Heart left ventricle (tissue), 16 donors: Measurements from ENCODE around the gene CBL. TPM values are rescaled to one million over a fixed set of nuclear protein-coding genes. Genes with fewer than 3 reads are reported as not detected.

Source experiments
- ATAC-seq, 4 donors: fragments of 200-7000 bp; cut with Tn5 transposase; one replicate each; pipeline ENCODE4 v1.9.1; 2020 to 2022; ENCODE audit warnings: moderate library complexity in 4 of 4, mild to moderate bottlenecking in 3 of 4, moderate number of reproducible peaks in 1 of 4
- DNase-seq, 5 donors: peaks; one replicate each; pipeline ENCODE4 v3.0.0-alpha.2; 2020
- H3K27ac ChIP-seq, 12 donors: fragments of 200-600 bp; sonication (generic) in 4 of 12; one replicate each; pipeline versions ENCODE4 v1.5.0 to v1.8.0; 2016 to 2022; ENCODE audit warnings: mild to moderate bottlenecking in 2 of 12
- H3K27me3 ChIP-seq, 9 donors: fragments of 200-600 bp; sonication (generic) in 2 of 9; one replicate each; pipeline versions ENCODE4 v1.5.1 to v1.8.0; 2016 to 2022; ENCODE audit warnings: mild to moderate bottlenecking in 3 of 9
- H3K36me3 ChIP-seq, 9 donors: fragments of 200-600 bp; sonication (generic) in 2 of 9; one replicate each; pipeline versions ENCODE4 v1.5.0 to v1.8.0; 2018 to 2022; ENCODE audit warnings: mild to moderate bottlenecking in 2 of 9
- H3K4me1 ChIP-seq, 12 donors: fragments of 200-600 bp; sonication (generic) in 4 of 12; one replicate each; pipeline versions ENCODE4 v1.5.0 to v1.8.0; 2016 to 2022; ENCODE audit warnings: mild to moderate bottlenecking in 3 of 12
- H3K4me3 ChIP-seq, 12 donors: fragments of 200-600 bp; sonication (generic) in 4 of 12; one replicate each; pipeline versions ENCODE4 v1.5.0 to v1.8.0; 2017 to 2022; ENCODE audit warnings: mild to moderate bottlenecking in 9 of 12, moderate library complexity in 4 of 12
- H3K9me3 ChIP-seq, 12 donors: fragments of 200-600 bp; sonication (generic) in 4 of 12; one replicate each; pipeline versions ENCODE4 v1.5.0 to v1.8.0; 2016 to 2022; ENCODE audit warnings: mild to moderate bottlenecking in 1 of 12
- CTCF ChIP-seq, 12 donors: fragments of 200-600 bp; sonication (generic) in 4 of 12; IDR thresholded peaks; one replicate each; pipeline versions ENCODE4 v1.5.0 to v1.8.0; 2018 to 2022; ENCODE audit warnings: antibody characterized with exemption in 12 of 12, mild to moderate bottlenecking in 5 of 12
- POLR2A ChIP-seq, 2 donors: fragments of 450-650 bp; IDR thresholded peaks; one replicate each; pipeline ENCODE4 v1.6.1; 2017; ENCODE audit warnings: antibody characterized with exemption in 2 of 2, mild to moderate bottlenecking in 2 of 2, moderate library complexity in 2 of 2
- WGBS, 4 donors: extraction: QIAGEN DNeasy Blood & Tissue Kit in 2 of 4; methylation state at CpG; one replicate each; pipeline versions ENCODE4 v1.1.5 to v1.1.7; 2013 to 2018; 5-methylcytosine and 5-hydroxymethylcytosine counted together
- intact Hi-C, 10 donors: fragments of 100-400 bp; cut with DNase I; formaldehyde crosslinking; loops; one replicate each; pipeline versions ENCODE4 v1.11.1 to v1.14.2; 2022
- polyA plus RNA-seq, 2 donors: library from polyadenylated mRNA; stranded (reverse); fragments of 200-250 nt; gene quantifications; one replicate each; pipeline ENCODE4 v1.2.3, GENCODE V29; 2013
- total RNA-seq, 9 donors: library from RNA; depleted of rRNA in 2 of 9; stranded (reverse); fragments of >200 nt in 2 of 9; fragmentation: NEBNext Ultra II Directional in 3 of 9; extraction: Animal tissue kit (Norgen Biotek cat#: 25700) in 3 of 9; gene quantifications; one replicate each; pipeline versions ENCODE4 v1.1.0 to v1.2.4, GENCODE V29; 2016 to 2023
- donor health status: ischemic (EF 13 %, LVEDD 7.1; RV severe dilation, severe dysfunction).
- donor health status: healthy with polysubstance abuse.
- donor health status: DM: no; HTN: yes; CAD: no.
- donor health status: DM: no; HTN: no; CAD: no.
- donor health status: ischemic (EF 25% LVEDD 6.9; RV normal size, moderate dysfunction).
- donor health status: ischemic (EF 25% LVEDD 5.7; RV mildly dilated, moderate dysfunction).
- donor health status: healthy.
- donor health status: DM: yes; HTN: yes; CAD: no.
- donor health status: ischemic (EF 35%, LVEDD 5.7; RV mildly dilated, moderate dysfunction).
- donor health status: nonischemic (EF 11% LVEDD 7.7; RV severe dilation, severe dysfunction).
- donor health status: DM: yes; HTN: yes; CAD: no.
- donor health status: PGD.
- donor health status: ischemic (EF 29% LVEDD 5.4; RV normal size, mild dysfunction).
- donor health status: nonischemic (EF 23%, LVEDD 6.1; RV moderate dilation, normal function).

The CBL gene
- total and polyA plus RNA-seq, 11 donors: 3.1 to 20.4 (median 7.4) TPM

DNA sequence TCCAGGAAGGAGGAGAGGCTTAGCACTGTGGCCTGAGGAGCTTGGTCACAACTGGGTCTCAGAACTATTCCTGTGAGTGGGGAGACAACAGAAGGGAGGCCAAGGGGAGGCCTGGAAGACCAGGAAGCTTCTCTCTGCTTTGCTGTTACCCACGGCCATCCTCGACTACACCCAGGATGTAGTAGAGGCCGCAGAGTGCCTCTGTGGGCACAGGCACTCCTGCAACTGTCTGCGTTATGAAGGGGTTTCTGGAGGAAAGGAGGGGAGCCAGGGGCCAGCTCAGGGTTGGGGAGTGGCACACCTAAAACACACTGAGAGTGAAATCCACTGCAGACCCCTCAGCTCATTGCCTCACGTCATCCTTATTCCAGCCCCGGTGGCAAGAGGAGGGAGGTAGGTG is 144.2 kb downstream of the CBL start:
- 83 to 88% (median 86%) methylated on average over 6 of the region's 6 CpGs for WGBS, 4 donors
- Histone ChIP-seq H3K4me3 (no peak overlapping the region), H3K27me3 (peaks cover 0 to 6% (median 0%) of the 10 kb centered on the region in 9 donors), H3K27ac (no peak overlapping the region), H3K36me3 (peaks cover 0 to 7% (median 0%) of the 10 kb centered on the region in 9 donors), H3K9me3 (no peaks in the 10 kb centered on the region), H3K4me1 (peaks cover 0 to 35% (median 12%) of the 10 kb centered on the region in 12 donors)
- ATAC-seq (no peak), DNase-seq (no peak)
- TF ChIP-seq POLR2A (IDR thresholded peaks at IDR 0.05) (no peak), CTCF (IDR thresholded peaks at IDR 0.05) (no peak)
- intact Hi-C loops: loop anchor here in 3 of 10 donors (10.0 kb wide), 1 partner anchor 124 kb away; no protein-coding TSS in a partner anchor

GRCh38 chr11:119351232-119351631 is 145.1 kb downstream of the CBL start:
- Histone ChIP-seq H3K4me1 (peaks cover 3 to 44% (median 20%) of the 10 kb centered on the region in 12 donors), H3K36me3 (peaks cover 0 to 13% (median 0%) of the 10 kb centered on the region in 9 donors), H3K4me3 (no peak overlapping the region), H3K9me3 (no peaks in the 10 kb centered on the region), H3K27ac (no peak overlapping the region), H3K27me3 (peaks cover 0 to 11% (median 0%) of the 10 kb centered on the region in 9 donors)
- DNase-seq: no peak
- no peak for ATAC-seq
- intact Hi-C loops: loop anchor here in 3 of 10 donors (10.0 kb wide), 1 partner anchor 124 kb away; no protein-coding TSS in a partner anchor
- WGBS, 4 donors: 53 to 100% (median 77%) methylated on average over 1 to 2 of the region's 2 CpGs
- no peak for TF ChIP-seq POLR2A (IDR thresholded peaks at IDR 0.05)
- no peak for TF ChIP-seq CTCF (IDR thresholded peaks at IDR 0.05)

DNA sequence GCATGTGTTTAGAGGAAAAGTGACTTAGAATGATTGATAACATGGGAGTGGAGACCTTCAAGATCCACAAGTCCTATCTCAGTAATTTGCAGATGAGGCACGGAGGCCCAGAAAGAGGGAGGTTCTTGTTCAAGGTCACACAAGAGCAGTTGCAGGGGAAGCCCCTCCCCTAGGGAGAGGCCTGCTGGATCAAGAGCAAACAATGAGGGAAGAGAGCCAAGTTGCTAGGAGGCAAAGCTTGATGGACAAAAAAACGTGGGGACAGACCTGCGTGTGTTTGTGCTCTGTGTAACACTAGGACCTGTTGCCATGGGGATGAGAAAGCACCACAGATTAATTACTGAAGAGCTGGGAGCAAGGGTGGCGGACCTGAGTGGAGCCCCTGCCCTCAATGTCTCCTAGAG is 146.7 kb downstream of the CBL start:
- peaks cover 0 to 11% (median 0%) of the 10 kb centered on the region in 9 donors for H3K27me3 ChIP-seq
- WGBS, 4 donors: 8 to 19% (median 18%) methylated on average over 4 of the region's 4 CpGs
- peak; percentile 66 to 85 (median 72) for DNase-seq
- no peak overlapping the region for H3K4me3 ChIP-seq
- H3K36me3 ChIP-seq: peaks cover 0 to 25% (median 4%) of the 10 kb centered on the region in 9 donors
- peak overlapping the region in 10 of 12 donors; percentile 12 to 76 (median 57) for H3K27ac ChIP-seq
- ATAC-seq: peak; percentile 55 to 73 (median 66)
- H3K9me3 ChIP-seq: no peaks in the 10 kb centered on the region
- H3K4me1 ChIP-seq: peaks cover 3 to 51% (median 21%) of the 10 kb centered on the region in 12 donors
- TF ChIP-seq CTCF (IDR thresholded peaks at IDR 0.05) (no peak), POLR2A (IDR thresholded peaks at IDR 0.05) (no peak)
- intact Hi-C loops: loop anchor here in 3 of 10 donors (10.0 kb wide), 1 partner anchor 122 kb away; no protein-coding TSS in a partner anchor

- Histone ChIP-seq H3K4me3 (no peak overlapping the region), H3K36me3 (peaks cover 0 to 49% (median 23%) of the 10 kb centered on the region in 9 donors), H3K4me1 (peaks cover 3 to 63% (median 32%) of the 10 kb centered on the region in 12 donors), H3K27me3 (peaks cover 0 to 11% (median 0%) of the 10 kb centered on the region in 9 donors), H3K27ac (peak overlapping the region in 3 of 12 donors; percentile 20 to 99 (median 83)), H3K9me3 (no peaks in the 10 kb centered on the region)
- ATAC-seq (no peak), DNase-seq (peak in 1 of 5 donors; percentile 31)
- TF ChIP-seq POLR2A (IDR thresholded peaks at IDR 0.05) (no peak), CTCF (IDR thresholded peaks at IDR 0.05) (no peak)
- 63 to 69% (median 64%) methylated on average over 9 of the region's 9 CpGs for WGBS, 4 donors
- intact Hi-C loops: loop anchor here in 6 of 10 donors (5.0 to 10.0 kb wide), 3 partner anchors 117 to 122 kb away; no protein-coding TSS in a partner anchor
Measured at GRCh38 chr11:119355091-119355843, 149.1 kb downstream of the CBL start.
